GM08714 (cell line): Measurements from ENCODE around the gene SGPL1.
"Not testable (repeated sequence)": the region's sequence is repeated elsewhere in the genome, so short reads cannot be mapped to it uniquely, and the experiment has no call there.

Experiments
- H3K4me3 ChIP-seq: fragments of 200-500 bp; sonication (Bioruptor generic); 2 replicates; pipeline ENCODE4 v1.5.1; 2014; ENCODE audit warnings: mild to moderate bottlenecking, low read length, inconsistent platforms
- ZNF274 ChIP-seq: IDR thresholded peaks from 2 replicates; pipeline ENCODE4 v1.6.1; 2012; ENCODE audit warnings: mild to moderate bottlenecking, low read depth, low read length

SGPL1 gene

DNA sequence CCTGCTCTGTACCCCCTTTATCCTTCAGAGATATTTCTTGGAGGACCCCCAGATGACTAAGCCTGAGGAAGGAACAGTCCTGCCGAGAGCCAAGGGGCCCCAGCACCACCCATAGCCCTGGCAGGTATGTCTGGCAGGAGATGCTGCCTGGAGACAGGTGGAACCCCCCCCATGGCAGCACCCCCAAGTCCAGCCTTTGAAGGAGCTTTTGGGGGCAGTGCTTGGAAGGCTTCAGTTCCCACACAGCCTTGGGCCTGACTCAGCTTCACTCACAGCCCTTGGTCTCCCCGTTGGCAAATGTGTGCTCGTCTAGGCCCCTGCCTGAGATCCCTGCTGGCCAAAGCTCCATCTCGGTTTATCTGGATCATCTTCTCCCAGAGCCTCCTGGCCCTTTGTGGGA, 95.6 kb downstream of the SGPL1 start:
- no peak overlapping the region for H3K4me3 ChIP-seq
- TF ChIP-seq ZNF274: no peak

- no peak overlapping the region for H3K4me3 ChIP-seq
- TF ChIP-seq ZNF274: no peak
Measured at GRCh38 chr10:70912556-70912955, 96.8 kb downstream of the SGPL1 start.

DNA sequence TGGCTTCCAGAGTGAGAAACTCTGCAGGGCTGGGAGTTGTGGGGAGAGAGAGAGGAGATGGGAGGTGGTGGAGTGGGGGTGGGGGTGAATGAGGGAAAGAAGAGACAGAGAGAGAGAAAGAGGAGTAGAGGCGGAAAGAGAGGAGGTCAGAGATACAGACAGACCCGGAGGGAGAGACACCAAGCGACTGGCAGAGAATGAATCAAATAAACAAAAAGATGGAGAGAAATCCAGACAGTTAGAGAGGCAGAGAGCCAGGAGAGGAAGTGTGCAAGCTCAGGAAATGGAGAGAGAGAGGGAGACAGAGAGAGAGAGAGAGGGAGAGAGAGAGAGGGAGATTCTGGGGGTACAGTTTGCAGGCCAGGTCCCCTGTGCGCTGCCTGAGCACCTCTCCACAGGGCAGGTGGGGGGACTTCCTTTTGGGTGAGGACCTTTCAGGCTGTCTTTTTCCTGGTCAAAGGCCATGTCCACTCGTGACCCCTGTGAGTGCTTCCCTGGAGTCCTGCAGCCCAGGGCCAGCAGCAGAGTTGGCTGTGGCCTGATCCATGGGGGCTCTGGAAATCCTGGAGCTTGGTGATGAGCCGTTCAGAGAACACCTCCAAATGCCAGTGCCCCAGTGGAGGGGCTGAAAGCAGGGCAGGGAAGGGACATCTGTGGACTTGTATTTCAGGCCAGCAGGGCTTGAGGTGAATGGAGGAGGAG, 97.6 kb downstream of the SGPL1 start:
- no peak for TF ChIP-seq ZNF274
- H3K4me3 ChIP-seq: no peak overlapping the region

- no peak overlapping the region for H3K4me3 ChIP-seq
- TF ChIP-seq ZNF274: no peak
Measured at GRCh38 chr10:70913893-70914240, 98.1 kb downstream of the SGPL1 start.

DNA sequence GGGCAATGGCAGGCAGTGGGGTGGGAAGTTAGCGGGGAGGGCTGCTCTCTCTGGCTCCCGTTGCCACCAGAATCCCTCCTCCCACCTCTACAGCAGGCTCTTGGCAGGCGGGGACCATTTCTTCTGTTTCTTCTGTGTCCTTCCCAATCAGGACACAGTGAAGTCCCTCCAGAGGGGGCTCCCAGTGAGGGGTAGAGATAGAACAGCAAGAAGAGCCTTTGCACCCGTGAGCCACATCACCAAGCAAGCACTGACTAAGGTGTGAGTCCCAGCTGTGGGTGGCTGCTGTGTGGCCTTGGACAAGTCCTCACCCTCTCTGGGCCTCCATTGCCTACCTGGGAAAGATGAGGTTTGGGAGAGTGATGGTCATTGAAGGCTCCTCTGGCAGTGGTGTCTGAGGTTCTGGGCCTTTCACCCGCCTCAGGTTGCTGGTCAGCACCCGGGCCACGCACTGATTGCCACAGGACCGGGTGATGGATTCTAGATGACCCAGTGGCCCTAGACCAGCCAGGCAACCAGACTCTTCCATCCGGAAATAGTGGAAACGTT, 98.6 kb downstream of the SGPL1 start:
- TF ChIP-seq ZNF274: no peak
- H3K4me3 ChIP-seq: no peak overlapping the region

DNA sequence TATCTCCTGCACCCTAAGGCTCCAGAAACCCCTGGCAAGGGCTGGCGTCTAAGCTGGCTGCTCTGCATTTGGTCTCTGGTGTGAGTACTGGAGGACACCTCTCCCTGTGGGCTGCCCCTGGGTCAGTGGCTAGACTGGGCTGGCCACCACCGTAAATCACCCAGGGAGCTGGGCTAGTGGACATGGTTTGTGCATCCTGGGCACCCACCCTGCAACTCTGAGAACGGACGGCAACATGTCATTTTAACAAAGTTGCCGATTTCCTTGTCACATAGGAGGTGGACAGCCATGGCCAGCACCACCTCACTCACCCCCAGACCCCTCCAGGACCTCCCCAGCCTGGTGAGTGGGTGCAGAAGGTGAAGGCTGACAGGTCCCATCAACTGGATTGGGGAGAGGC, 99.5 kb downstream of the SGPL1 start:
- TF ChIP-seq ZNF274: no peak
- no peak overlapping the region for H3K4me3 ChIP-seq

DNA sequence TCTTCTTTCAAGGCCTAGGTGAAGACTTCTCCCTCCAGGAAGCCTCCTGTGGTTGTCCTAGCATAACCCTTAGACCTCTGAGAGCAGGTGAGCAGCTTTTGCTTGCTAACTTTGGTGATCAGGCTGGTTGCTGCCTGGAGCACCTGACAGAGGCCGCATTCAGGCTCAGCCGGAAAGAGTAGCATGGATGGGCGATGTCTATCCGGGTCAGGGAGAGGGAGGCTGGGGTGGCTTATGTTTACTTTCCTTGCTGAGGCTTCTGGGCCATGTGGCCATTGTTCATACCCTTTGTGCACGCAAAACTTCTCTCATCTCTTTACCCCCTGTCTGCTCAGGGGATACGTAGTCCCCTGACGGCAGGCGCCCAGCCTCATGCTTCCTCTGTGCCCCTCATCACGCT, 100.1 kb downstream of the SGPL1 start:
- TF ChIP-seq ZNF274: no peak
- H3K4me3 ChIP-seq: no peak overlapping the region

DNA sequence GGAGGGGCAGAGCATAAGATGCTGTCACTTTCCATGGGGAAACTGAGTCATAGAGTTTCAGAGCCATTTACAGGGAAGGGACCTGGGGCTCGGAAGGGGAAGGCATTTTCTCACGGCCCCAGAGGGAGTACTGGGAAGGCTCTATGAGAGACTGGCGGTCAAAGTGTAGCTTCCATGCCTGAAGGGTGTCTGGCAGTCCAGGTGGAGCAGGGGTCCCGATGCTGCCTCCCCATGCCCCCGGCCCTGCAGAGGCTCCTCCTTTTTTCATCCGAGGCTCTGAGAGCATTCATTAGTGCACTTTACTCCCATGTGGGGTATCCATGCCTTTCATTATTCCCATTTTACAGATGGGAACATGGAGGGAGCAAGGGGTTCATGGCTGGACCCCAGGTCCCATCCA, 100.5 kb downstream of the SGPL1 start:
- TF ChIP-seq ZNF274: no peak
- H3K4me3 ChIP-seq: no peak overlapping the region

GRCh38 chr10:70917226-70917625, 101.5 kb downstream of the SGPL1 start:
- H3K4me3 ChIP-seq: no peak overlapping the region
- no peak for TF ChIP-seq ZNF274

- no peak overlapping the region for H3K4me3 ChIP-seq
- TF ChIP-seq ZNF274: no peak
Measured at GRCh38 chr10:70917635-70918034, 101.9 kb downstream of the SGPL1 start.

- no peak for TF ChIP-seq ZNF274
- H3K4me3 ChIP-seq: no peak overlapping the region
Measured at GRCh38 chr10:70918851-70919530, 103.2 kb downstream of the SGPL1 start.

GRCh38 chr10:70919906-70920305, 104.2 kb downstream of the SGPL1 start:
- not testable (repeated sequence) for H3K4me3 ChIP-seq

GRCh38 chr10:70920519-70920918, 104.8 kb downstream of the SGPL1 start:
- TF ChIP-seq ZNF274: no peak
- H3K4me3 ChIP-seq: no peak overlapping the region

DNA sequence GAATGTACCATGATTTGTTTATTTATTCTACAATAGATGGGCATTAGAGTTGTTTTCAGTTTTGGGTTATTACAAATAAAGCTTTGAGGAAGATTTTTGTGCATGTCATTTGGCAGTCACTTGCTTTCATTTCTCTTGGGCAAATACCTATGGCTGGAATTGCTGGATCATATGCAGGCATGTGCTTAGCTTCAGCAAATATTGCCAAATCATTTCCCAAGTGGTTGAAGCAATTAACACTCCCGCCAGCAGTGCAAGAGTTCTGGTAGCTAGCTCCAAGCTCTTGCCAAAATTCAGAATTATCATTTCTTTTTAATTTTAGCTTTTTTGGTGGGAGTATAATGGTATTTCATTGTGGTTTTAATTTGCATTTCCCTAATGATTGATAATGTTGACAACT, 105.5 kb downstream of the SGPL1 start:
- no peak for TF ChIP-seq ZNF274
- H3K4me3 ChIP-seq: no peak overlapping the region

GRCh38 chr10:70923696-70924095, 107.9 kb downstream of the SGPL1 start:
- no peak overlapping the region for H3K4me3 ChIP-seq
- TF ChIP-seq ZNF274: no peak
